Endothelial cell of umbilical vein (primary cell): ENCODE results near the gene CHSY3.

Experiments used
- CTCF ChIP-seq, 2 donors: IDR thresholded peaks; 1 replicate in 1 of 2; 2 replicates in 1 of 2; pipeline ENCODE4 v1.5.1; 2011; ENCODE audit warnings: low read length in 2 of 2, mild to moderate bottlenecking in 2 of 2, moderate library complexity in 2 of 2, control low read depth in 1 of 2, inconsistent platforms in 1 of 2, low read depth in 1 of 2; ENCODE audit not compliant: insufficient read depth in 1 of 2; ENCODE audit errors: extremely low read depth in 1 of 2
- EZH2 ChIP-seq: IDR thresholded peaks from 2 replicates; pipeline ENCODE4 v1.6.1; 2012; ENCODE audit warnings: borderline replicate concordance, low read depth, mild to moderate bottlenecking, moderate library complexity, low read length, inconsistent platforms; ENCODE audit not compliant: severe bottlenecking
- FOS ChIP-seq: IDR thresholded peaks from 2 replicates; pipeline ENCODE4 v1.6.1; 2011; ENCODE audit warnings: mild to moderate bottlenecking, low read length, moderate library complexity, borderline replicate concordance; ENCODE audit not compliant: insufficient read depth
- MAX ChIP-seq: IDR thresholded peaks from 2 replicates; pipeline ENCODE4 v1.6.1; 2011; ENCODE audit not compliant: insufficient read depth, insufficient read length
- POLR2A ChIP-seq: IDR thresholded peaks from 2 replicates; pipeline ENCODE4 v1.6.1; 2012; ENCODE audit warnings: low read depth, mild to moderate bottlenecking, control low read depth, low read length
- POLR2AphosphoS5 ChIP-seq: IDR thresholded peaks from 2 replicates; pipeline ENCODE4 v1.6.1; 2012; ENCODE audit warnings: low read depth, mild to moderate bottlenecking, control low read depth, low read length, moderate library complexity; ENCODE audit not compliant: insufficient read depth

GRCh38 chr5:130011986-130012385, 107.7 kb downstream of the CHSY3 start:
- TF ChIP-seq CTCF (IDR thresholded peaks at IDR 0.05; ENCODE audit: extremely low read depth in 1 of 2, insufficient read depth in 1 of 2, low read depth in 1 of 2, low read length in 2 of 2) = no peak
- TF ChIP-seq EZH2 = no peak
- TF ChIP-seq POLR2A = no peak
- no peak for TF ChIP-seq POLR2AphosphoS5
- TF ChIP-seq MAX = no peak
- no peak for TF ChIP-seq FOS
